Right atrium auricular region (tissue), 2 donors: Measurements from ENCODE around the gene CAMTA1. TPM values are rescaled to one million over a fixed set of nuclear protein-coding genes. Genes with fewer than 3 reads are reported as not detected.

ENCODE experiments used
- DNase-seq: peaks from one replicate; pipeline ENCODE4 v3.0.0-alpha.2; 2019; ENCODE audit warnings: low spot score
- H3K27ac ChIP-seq, 2 donors: fragments of 200-600 bp; sonication (generic); 1 replicate in 1 of 2; 2 replicates in 1 of 2; pipeline ENCODE4 v1.5.1; 2016 to 2019
- H3K27me3 ChIP-seq, 2 donors: fragments of 200-600 bp; sonication (generic); one replicate each; pipeline versions ENCODE4 v1.5.1 to v1.6.0; 2017 to 2019
- H3K36me3 ChIP-seq: fragments of 200-600 bp; sonication (generic); one replicate; pipeline ENCODE4 v1.5.1; 2016
- H3K4me1 ChIP-seq, 2 donors: fragments of 200-600 bp; sonication (generic); one replicate each; pipeline versions ENCODE4 v1.5.1 to v1.6.0; 2017 to 2019
- H3K4me3 ChIP-seq, 2 donors: fragments of 200-600 bp; sonication (generic); 1 replicate in 1 of 2; 2 replicates in 1 of 2; pipeline ENCODE4 v1.5.1; 2017 to 2019; ENCODE audit warnings: mild to moderate bottlenecking in 1 of 2, moderate library complexity in 1 of 2
- H3K9me3 ChIP-seq, 2 donors: fragments of 200-600 bp; sonication (generic); one replicate each; pipeline ENCODE4 v1.5.1; 2019
- CTCF ChIP-seq, 2 donors: fragments of 200-600 bp; sonication (generic); IDR thresholded peaks; one replicate each; pipeline ENCODE4 v1.5.1; 2019; ENCODE audit warnings: antibody characterized with exemption in 2 of 2
- total RNA-seq, 2 donors: library from RNA; depleted of rRNA; stranded (reverse); fragments of >200 nt; gene quantifications; one replicate each; pipeline ENCODE4 v1.1.0, GENCODE V29; 2016

Gene CAMTA1
- total RNA-seq, 2 donors from 2014 or later: 132 to 190 TPM

GRCh38 chr1:7716506-7716905 lies 931.3 kb downstream of the CAMTA1 start:
- TF ChIP-seq CTCF (IDR thresholded peaks at IDR 0.05): no peak

GRCh38 chr1:7717748-7718368 lies 932.6 kb downstream of the CAMTA1 start:
- H3K27me3 ChIP-seq: no peaks in the 10 kb centered on the region
- peaks cover 0 to 7% of the 10 kb centered on the region in 2 donors for H3K4me1 ChIP-seq
- H3K4me3 ChIP-seq: no peak overlapping the region
- TF ChIP-seq CTCF (IDR thresholded peaks at IDR 0.05): no peak
- no peak overlapping the region for H3K27ac ChIP-seq
- DNase-seq: no peak
- H3K9me3 ChIP-seq: no peaks in the 10 kb centered on the region
- H3K36me3 ChIP-seq: no peaks in the 10 kb centered on the region

More at GRCh38 chr1:7716506-7716905, 931.3 kb downstream of the CAMTA1 start:
- DNase-seq: no peak
- Histone ChIP-seq H3K36me3 (no peaks in the 10 kb centered on the region), H3K9me3 (no peaks in the 10 kb centered on the region), H3K27me3 (no peaks in the 10 kb centered on the region), H3K27ac (no peak overlapping the region), H3K4me3 (no peak overlapping the region), H3K4me1 (peaks cover 0 to 7% of the 10 kb centered on the region in 2 donors)

- H3K27ac ChIP-seq: no peak overlapping the region
- TF ChIP-seq CTCF (IDR thresholded peaks at IDR 0.05): no peak
- no peak overlapping the region for H3K4me3 ChIP-seq
- no peaks in the 10 kb centered on the region for H3K36me3 ChIP-seq
- peaks cover 0 to 7% of the 10 kb centered on the region in 2 donors for H3K4me1 ChIP-seq
- no peaks in the 10 kb centered on the region for H3K9me3 ChIP-seq
- H3K27me3 ChIP-seq: no peaks in the 10 kb centered on the region
- no peak for DNase-seq
Measured at GRCh38 chr1:7719468-7720094, 934.3 kb downstream of the CAMTA1 start.

GRCh38 chr1:7721940-7722669 lies 936.9 kb downstream of the CAMTA1 start:
- H3K9me3 ChIP-seq: no peaks in the 10 kb centered on the region
- TF ChIP-seq CTCF (IDR thresholded peaks at IDR 0.05): no peak
- H3K4me1 ChIP-seq: peaks cover 0 to 7% of the 10 kb centered on the region in 2 donors
- no peaks in the 10 kb centered on the region for H3K27me3 ChIP-seq
- H3K27ac ChIP-seq: peak overlapping the region in 1 of 2 donors; percentile 69
- no peak for DNase-seq
- no peaks in the 10 kb centered on the region for H3K36me3 ChIP-seq
- no peak overlapping the region for H3K4me3 ChIP-seq

- H3K4me3 ChIP-seq: no peak overlapping the region
- H3K36me3 ChIP-seq: no peaks in the 10 kb centered on the region
- peak overlapping the region in 1 of 2 donors; percentile 69 for H3K27ac ChIP-seq
- TF ChIP-seq CTCF (IDR thresholded peaks at IDR 0.05): no peak
- no peaks in the 10 kb centered on the region for H3K27me3 ChIP-seq
- H3K4me1 ChIP-seq: peaks cover 0 to 7% of the 10 kb centered on the region in 2 donors
- H3K9me3 ChIP-seq: no peaks in the 10 kb centered on the region
- no peak for DNase-seq
Measured at GRCh38 chr1:7722670-7723012, 937.4 kb downstream of the CAMTA1 start.
